ENCODE data around the gene FADS1.

- TF ChIP-seq CTCF (IDR thresholded peaks at IDR 0.05) (no peak), POLR2A (IDR thresholded peaks at IDR 0.05) (no peak)
Measured at GRCh38 chr11:61805146-61805545, 11.7 kb downstream of the FADS1 start.
